ENCODE results near the gene HS6ST3. TPM values are rescaled to one million over a fixed set of nuclear protein-coding genes. Genes with fewer than 3 reads are reported as not detected.

HS6ST3 gene
- total RNA-seq, 4 donors from 2014 or later, result 0.04 to 0.59 (median 0.57) TPM; not detected in 1

GRCh38 chr13:96525715-96526114 is 435.8 kb downstream of the HS6ST3 start:
- H3K27me3 ChIP-seq, result no peaks in the 10 kb centered on the region
- no peak for TF ChIP-seq POLR2A (IDR thresholded peaks at IDR 0.05)
- TF ChIP-seq, protein P1, sequence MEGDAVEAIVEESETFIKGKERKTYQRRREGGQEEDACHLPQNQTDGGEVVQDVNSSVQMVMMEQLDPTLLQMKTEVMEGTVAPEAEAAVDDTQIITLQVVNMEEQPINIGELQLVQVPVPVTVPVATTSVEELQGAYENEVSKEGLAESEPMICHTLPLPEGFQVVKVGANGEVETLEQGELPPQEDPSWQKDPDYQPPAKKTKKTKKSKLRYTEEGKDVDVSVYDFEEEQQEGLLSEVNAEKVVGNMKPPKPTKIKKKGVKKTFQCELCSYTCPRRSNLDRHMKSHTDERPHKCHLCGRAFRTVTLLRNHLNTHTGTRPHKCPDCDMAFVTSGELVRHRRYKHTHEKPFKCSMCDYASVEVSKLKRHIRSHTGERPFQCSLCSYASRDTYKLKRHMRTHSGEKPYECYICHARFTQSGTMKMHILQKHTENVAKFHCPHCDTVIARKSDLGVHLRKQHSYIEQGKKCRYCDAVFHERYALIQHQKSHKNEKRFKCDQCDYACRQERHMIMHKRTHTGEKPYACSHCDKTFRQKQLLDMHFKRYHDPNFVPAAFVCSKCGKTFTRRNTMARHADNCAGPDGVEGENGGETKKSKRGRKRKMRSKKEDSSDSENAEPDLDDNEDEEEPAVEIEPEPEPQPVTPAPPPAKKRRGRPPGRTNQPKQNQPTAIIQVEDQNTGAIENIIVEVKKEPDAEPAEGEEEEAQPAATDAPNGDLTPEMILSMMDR (IDR thresholded peaks at IDR 0.05), result no peak
- no peaks in the 10 kb centered on the region for H3K36me3 ChIP-seq
- WGBS, 2 donors, result 57 to 63% methylated on average over 2 of the region's 2 CpGs
- H3K4me3 ChIP-seq, result no peak overlapping the region
- no peak overlapping the region for H3K27ac ChIP-seq
- H3K4me1 ChIP-seq, result no peaks in the 10 kb centered on the region
- intact Hi-C loops (cut with DNase I), result no loop called here
- H3K9me3 ChIP-seq, result no peaks in the 10 kb centered on the region
- no peak for DNase-seq

DNA sequence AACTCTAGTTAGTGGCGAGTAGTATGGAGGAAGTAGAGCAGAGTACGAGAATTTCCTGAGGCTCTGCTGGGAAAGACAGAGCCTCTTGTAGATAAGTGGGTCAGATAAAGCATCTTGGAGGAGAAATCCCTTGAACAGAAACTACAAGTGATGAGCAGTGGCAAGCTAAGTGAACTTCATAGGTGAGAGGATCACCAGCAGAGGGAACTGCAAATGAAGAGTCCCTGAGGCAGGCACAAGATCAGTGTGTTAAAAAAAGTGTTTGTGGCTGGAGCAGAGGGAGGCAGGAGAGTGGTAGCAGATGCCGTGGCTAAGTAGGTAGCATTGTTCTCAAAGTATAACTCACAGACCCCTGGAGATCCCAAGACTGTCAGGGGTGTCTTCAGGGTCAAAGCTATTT is 437.6 kb downstream of the HS6ST3 start:
- Histone ChIP-seq H3K27me3 (no peaks in the 10 kb centered on the region), H3K9me3 (no peaks in the 10 kb centered on the region), H3K36me3 (no peaks in the 10 kb centered on the region), H3K4me1 (no peaks in the 10 kb centered on the region), H3K27ac (no peak overlapping the region), H3K4me3 (no peak overlapping the region)
- no peak for DNase-seq
- intact Hi-C loops (cut with DNase I), result no loop called here
- TF ChIP-seq, protein P1 (IDR thresholded peaks at IDR 0.05), result no peak
- TF ChIP-seq POLR2A (IDR thresholded peaks at IDR 0.05), result no peak
- 45 to 49% methylated on average over 3 of the region's 3 CpGs for WGBS, 2 donors

- Histone ChIP-seq H3K27ac (no peak overlapping the region), H3K4me1 (no peaks in the 10 kb centered on the region), H3K36me3 (no peaks in the 10 kb centered on the region), H3K4me3 (no peak overlapping the region), H3K27me3 (no peaks in the 10 kb centered on the region), H3K9me3 (no peaks in the 10 kb centered on the region)
- intact Hi-C loops (cut with DNase I), result no loop called here
- no peak for DNase-seq
- no peak for TF ChIP-seq POLR2A (IDR thresholded peaks at IDR 0.05)
- TF ChIP-seq, protein P1 (IDR thresholded peaks at IDR 0.05), result no peak
- 78 to 89% methylated on average over 2 of the region's 2 CpGs for WGBS, 2 donors
Observed at GRCh38 chr13:96532804-96533203, 442.9 kb downstream of the HS6ST3 start.

DNA sequence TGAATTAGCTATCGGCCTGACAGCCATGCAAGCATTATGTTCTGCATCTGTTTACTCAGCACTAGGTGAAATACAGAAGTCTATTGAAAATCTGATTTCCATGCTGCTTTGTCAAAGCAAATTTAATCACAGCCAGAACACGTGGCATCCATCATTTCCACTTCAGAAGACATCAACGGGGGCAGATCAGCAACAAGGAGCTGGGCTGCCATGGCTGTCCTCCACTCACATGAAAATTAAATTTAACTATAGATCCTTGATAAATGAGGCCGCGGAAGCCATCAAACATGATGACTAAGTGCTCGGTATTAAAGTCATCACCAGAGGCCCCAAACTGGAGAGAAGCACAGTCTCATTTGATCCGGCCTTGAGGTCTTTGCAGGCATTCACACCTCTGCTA is 443.5 kb downstream of the HS6ST3 start:
- H3K4me1 ChIP-seq, result no peaks in the 10 kb centered on the region
- no peaks in the 10 kb centered on the region for H3K27me3 ChIP-seq
- no peak overlapping the region for H3K27ac ChIP-seq
- DNase-seq, result no peak
- H3K4me3 ChIP-seq, result no peak overlapping the region
- 70 to 73% methylated on average over 7 of the region's 7 CpGs for WGBS, 2 donors
- intact Hi-C loops (cut with DNase I), result no loop called here
- no peak for TF ChIP-seq POLR2A (IDR thresholded peaks at IDR 0.05)
- TF ChIP-seq, protein P1 (IDR thresholded peaks at IDR 0.05), result no peak
- H3K9me3 ChIP-seq, result no peaks in the 10 kb centered on the region
- H3K36me3 ChIP-seq, result no peaks in the 10 kb centered on the region

- Histone ChIP-seq H3K36me3 (no peaks in the 10 kb centered on the region), H3K27ac (no peak overlapping the region), H3K9me3 (no peaks in the 10 kb centered on the region), H3K4me3 (no peak overlapping the region), H3K4me1 (no peaks in the 10 kb centered on the region), H3K27me3 (no peaks in the 10 kb centered on the region)
- no peak for TF ChIP-seq POLR2A (IDR thresholded peaks at IDR 0.05)
- TF ChIP-seq, protein P1 (IDR thresholded peaks at IDR 0.05), result no peak
- DNase-seq, result no peak
- intact Hi-C loops (cut with DNase I), result no loop called here
- whole genome bisulfite sequencing, 2 donors, result 77 to 78% methylated on average over 2 of the region's 2 CpGs
Observed at GRCh38 chr13:96539791-96540190, 449.9 kb downstream of the HS6ST3 start.
